GM12874 (cell line): ENCODE results near the gene OPRL1.
A peak's percentile ranks its signal among the peaks of the same experiment; 100 is the strongest.

Source experiments
- CTCF ChIP-seq: IDR thresholded peaks from 2 replicates; pipeline ENCODE4 v1.5.1; 2011; ENCODE audit warnings: low read depth, mild to moderate bottlenecking, control low read depth, low read length, moderate library complexity; ENCODE audit not compliant: insufficient read depth

The OPRL1 gene

GRCh38 chr20:64119681-64120341 lies 39.9 kb downstream of the OPRL1 start:
- no peak for TF ChIP-seq CTCF

- no peak for TF ChIP-seq CTCF
Observed at GRCh38 chr20:64121586-64121985, 41.7 kb downstream of the OPRL1 start.

- TF ChIP-seq CTCF: no peak
Observed at GRCh38 chr20:64129146-64129782, 49.4 kb downstream of the OPRL1 start.

- no peak for TF ChIP-seq CTCF
Observed at GRCh38 chr20:64130271-64130670, 50.4 kb downstream of the OPRL1 start.

GRCh38 chr20:64130876-64131275 lies 51.0 kb downstream of the OPRL1 start:
- TF ChIP-seq CTCF: no peak

GRCh38 chr20:64131406-64131805 lies 51.5 kb downstream of the OPRL1 start:
- peak; percentile 16; the same call in 1 of the 2 replicates for TF ChIP-seq CTCF

- TF ChIP-seq CTCF: no peak
Observed at GRCh38 chr20:64133951-64134407, 54.1 kb downstream of the OPRL1 start.
